DMS 273 (cell line): ENCODE data around the gene USH1C.

Experiments
- DNase-seq: peaks from one replicate; lab custom pipeline; 2025; ENCODE audit not compliant: unreplicated experiment; lab: John Stamatoyannopoulos, UW

USH1C gene

GRCh38 chr11:17477361-17477760 is 66.9 kb downstream of the USH1C start:
- no peak for DNase-seq

GRCh38 chr11:17477084-17477333 is 67.2 kb downstream of the USH1C start:
- no peak for DNase-seq

- peak; percentile 40 for DNase-seq
Measured at GRCh38 chr11:17476317-17477083, 67.7 kb downstream of the USH1C start, which contains the start of gene ABCC8. ABCC8 (minus strand) TSS chr11:17476845; CDS start chr11:17476776, 69 bp downstream.

- no peak for DNase-seq
Measured at GRCh38 chr11:17475666-17476316, 68.4 kb downstream of the USH1C start.

GRCh38 chr11:17473071-17473744 is 71.0 kb downstream of the USH1C start:
- DNase-seq = peak; percentile 71

- DNase-seq = no peak
Measured at GRCh38 chr11:17472467-17472866, 71.7 kb downstream of the USH1C start.

GRCh38 chr11:17471501-17471900 is 72.7 kb downstream of the USH1C start:
- DNase-seq = no peak

- DNase-seq = no peak
Measured at GRCh38 chr11:17469998-17470397, 74.2 kb downstream of the USH1C start.

GRCh38 chr11:17468122-17468521 is 76.1 kb downstream of the USH1C start:
- DNase-seq = no peak

- DNase-seq = no peak
Measured at GRCh38 chr11:17463546-17464174, 80.6 kb downstream of the USH1C start.

- no peak for DNase-seq
Measured at GRCh38 chr11:17462940-17463339, 81.3 kb downstream of the USH1C start.

- DNase-seq = no peak
Measured at GRCh38 chr11:17460406-17460805, 83.8 kb downstream of the USH1C start.

GRCh38 chr11:17459236-17459896 is 84.8 kb downstream of the USH1C start:
- no peak for DNase-seq

GRCh38 chr11:17458268-17458667 is 85.9 kb downstream of the USH1C start:
- no peak for DNase-seq

- no peak for DNase-seq
Measured at GRCh38 chr11:17457396-17458173, 86.6 kb downstream of the USH1C start.

GRCh38 chr11:17452668-17453067 is 91.5 kb downstream of the USH1C start:
- no peak for DNase-seq

- no peak for DNase-seq
Measured at GRCh38 chr11:17449158-17449557, 95.1 kb downstream of the USH1C start.

- no peak for DNase-seq
Measured at GRCh38 chr11:17446482-17446881, 97.7 kb downstream of the USH1C start.

GRCh38 chr11:17445240-17445795 is 98.9 kb downstream of the USH1C start:
- DNase-seq = no peak
